ENCODE measurements around the gene OLR1. TPM values are rescaled to one million over a fixed set of nuclear protein-coding genes. Genes with fewer than 3 reads are reported as not detected.
"Not testable (repeated sequence)": the region's sequence is repeated elsewhere in the genome, so short reads cannot be mapped to it uniquely, and the experiment has no call there.

OLR1 gene
- total RNA-seq, 1 donor from 2014 or later = not detected

DNA sequence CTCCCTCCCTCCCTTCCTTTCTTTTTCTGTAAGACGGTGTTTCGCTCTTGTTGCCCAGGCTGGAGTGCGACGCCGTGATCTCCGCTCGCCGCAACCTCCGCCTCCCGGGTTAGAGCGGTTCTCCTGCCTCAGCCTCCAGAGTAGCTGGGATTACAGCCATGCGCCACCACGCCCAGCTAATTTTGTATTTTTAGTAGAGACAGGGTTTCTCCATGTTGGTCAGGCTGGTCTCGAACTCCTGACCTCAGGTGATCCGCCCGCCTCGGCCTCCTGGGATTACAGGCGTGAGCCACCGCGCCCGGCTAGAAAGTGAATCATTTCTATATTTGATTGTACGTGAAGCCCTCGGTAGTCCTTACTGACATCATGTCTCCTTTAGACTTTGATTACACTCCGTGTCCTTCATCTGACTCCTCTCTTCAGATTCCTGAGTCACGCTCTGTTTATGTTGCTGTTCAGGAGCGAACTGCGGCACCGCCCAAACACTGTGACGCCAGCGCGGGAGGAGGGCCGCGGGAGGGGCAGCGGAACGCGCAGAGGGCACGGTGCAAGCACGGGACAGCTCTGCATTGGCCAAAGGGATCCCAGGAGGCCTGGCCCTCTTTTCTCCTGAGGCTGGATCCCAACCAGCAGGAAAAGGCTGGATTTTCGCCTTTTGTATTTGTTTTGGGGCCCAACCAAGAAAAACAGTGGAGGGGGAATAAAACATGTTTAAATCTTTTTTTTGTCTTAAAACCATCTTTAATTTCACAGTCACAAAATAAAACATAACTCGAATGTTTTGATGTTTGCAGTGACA is 40.2 kb upstream of the OLR1 start:
- H3K27me3 Mint-ChIP-seq = no peaks in the 10 kb centered on the region

DNA sequence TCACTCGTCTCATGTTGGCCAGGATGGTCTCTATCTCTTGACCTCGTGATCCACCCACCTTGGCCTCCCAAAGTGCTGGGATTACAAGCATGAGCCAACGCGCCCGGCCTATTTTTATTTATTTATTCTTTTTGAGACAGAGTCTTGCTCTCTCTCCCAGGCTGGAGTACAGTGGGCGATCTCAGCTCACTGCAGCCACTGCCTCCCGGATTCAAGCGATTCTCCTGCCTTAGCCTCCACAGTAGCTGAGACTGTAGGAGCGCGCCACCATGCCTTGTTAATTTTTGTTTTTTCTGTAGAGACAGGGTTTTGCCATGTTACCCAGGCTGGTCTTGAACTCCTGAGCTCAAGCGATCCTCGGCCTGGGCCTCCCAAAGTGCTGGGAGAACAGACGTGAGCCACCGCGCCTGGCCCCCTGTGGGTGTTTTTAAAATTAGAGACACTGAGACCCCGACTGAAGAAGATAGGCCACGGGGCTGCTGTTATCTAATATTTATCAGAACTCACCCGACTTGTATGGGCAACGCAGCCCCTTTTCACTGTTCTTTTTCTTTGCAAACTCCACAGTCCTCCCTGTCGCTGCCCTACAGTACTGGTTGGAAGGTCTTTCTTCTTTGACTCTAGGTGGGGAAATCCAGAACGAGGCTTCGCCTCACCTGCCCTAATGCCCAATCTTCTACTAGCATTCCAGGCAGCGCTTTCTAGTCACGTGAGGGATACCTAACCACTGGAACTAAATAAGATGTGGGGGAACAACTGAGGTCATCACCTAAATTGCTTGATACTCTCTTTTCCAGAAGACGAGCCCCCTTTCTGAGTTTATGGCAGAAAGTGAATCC is 39.4 kb upstream of the OLR1 start:
- Mint-ChIP-seq H3K27me3 (no peaks in the 10 kb centered on the region), H3K9me3 (ENCODE audit: low read depth) (no peaks in the 10 kb centered on the region), H3K4me3 (ENCODE audit: low read depth) (no peak overlapping the region), H3K36me3 (ENCODE audit: insufficient read depth) (peaks cover 2% of the 10 kb centered on the region), H3K4me1 (ENCODE audit: low read depth) (peaks cover 23% of the 10 kb centered on the region), H3K27ac (peak overlapping the region; percentile 100)
- no peak for DNase-seq (ENCODE audit: low spot score, unreplicated experiment)
- TF ChIP-seq, protein P1, sequence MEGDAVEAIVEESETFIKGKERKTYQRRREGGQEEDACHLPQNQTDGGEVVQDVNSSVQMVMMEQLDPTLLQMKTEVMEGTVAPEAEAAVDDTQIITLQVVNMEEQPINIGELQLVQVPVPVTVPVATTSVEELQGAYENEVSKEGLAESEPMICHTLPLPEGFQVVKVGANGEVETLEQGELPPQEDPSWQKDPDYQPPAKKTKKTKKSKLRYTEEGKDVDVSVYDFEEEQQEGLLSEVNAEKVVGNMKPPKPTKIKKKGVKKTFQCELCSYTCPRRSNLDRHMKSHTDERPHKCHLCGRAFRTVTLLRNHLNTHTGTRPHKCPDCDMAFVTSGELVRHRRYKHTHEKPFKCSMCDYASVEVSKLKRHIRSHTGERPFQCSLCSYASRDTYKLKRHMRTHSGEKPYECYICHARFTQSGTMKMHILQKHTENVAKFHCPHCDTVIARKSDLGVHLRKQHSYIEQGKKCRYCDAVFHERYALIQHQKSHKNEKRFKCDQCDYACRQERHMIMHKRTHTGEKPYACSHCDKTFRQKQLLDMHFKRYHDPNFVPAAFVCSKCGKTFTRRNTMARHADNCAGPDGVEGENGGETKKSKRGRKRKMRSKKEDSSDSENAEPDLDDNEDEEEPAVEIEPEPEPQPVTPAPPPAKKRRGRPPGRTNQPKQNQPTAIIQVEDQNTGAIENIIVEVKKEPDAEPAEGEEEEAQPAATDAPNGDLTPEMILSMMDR (IDR thresholded peaks at IDR 0.05; ENCODE audit: unreplicated experiment) = no peak

More for the DNA sequence above, 40.2 kb upstream of the OLR1 start:
- Mint-ChIP-seq H3K4me1 (ENCODE audit: low read depth) (peaks cover 23% of the 10 kb centered on the region), H3K27ac (peak overlapping the region; percentile 100), H3K9me3 (ENCODE audit: low read depth) (no peaks in the 10 kb centered on the region), H3K36me3 (ENCODE audit: insufficient read depth) (peaks cover 2% of the 10 kb centered on the region), H3K4me3 (ENCODE audit: low read depth) (peak overlapping the region; percentile 89)
- DNase-seq (ENCODE audit: low spot score, unreplicated experiment) = peak; percentile 92
- TF ChIP-seq, protein P1 (IDR thresholded peaks at IDR 0.05; ENCODE audit: unreplicated experiment) = no peak

DNA sequence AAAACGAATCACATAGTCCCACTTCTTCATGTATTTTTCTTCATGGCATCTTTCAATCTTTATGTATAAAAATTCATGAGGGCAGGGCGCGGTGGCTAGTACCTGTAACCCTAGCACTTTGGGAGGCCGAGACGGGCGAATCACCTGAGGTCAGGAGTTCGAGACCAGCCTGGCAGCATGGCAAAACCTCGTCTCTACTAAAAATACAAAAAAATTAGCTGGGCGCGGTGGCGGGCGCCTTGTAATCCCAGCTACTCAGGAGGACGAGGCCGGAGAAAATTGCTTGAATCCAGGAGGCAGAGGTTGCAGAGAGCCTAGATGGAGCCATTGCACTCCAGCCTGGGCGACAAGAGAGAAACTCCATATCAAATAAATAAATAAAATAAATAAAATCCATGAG is 38.3 kb upstream of the OLR1 start:
- H3K27ac Mint-ChIP-seq = no peak overlapping the region
- H3K36me3 Mint-ChIP-seq (ENCODE audit: insufficient read depth) = peaks cover 2% of the 10 kb centered on the region
- H3K27me3 Mint-ChIP-seq = no peaks in the 10 kb centered on the region
- DNase-seq (ENCODE audit: low spot score, unreplicated experiment) = no peak
- no peak overlapping the region for H3K4me3 Mint-ChIP-seq (ENCODE audit: low read depth)
- TF ChIP-seq, protein P1 (IDR thresholded peaks at IDR 0.05; ENCODE audit: unreplicated experiment) = no peak
- no peaks in the 10 kb centered on the region for H3K9me3 Mint-ChIP-seq (ENCODE audit: low read depth)
- peaks cover 18% of the 10 kb centered on the region for H3K4me1 Mint-ChIP-seq (ENCODE audit: low read depth)

DNA sequence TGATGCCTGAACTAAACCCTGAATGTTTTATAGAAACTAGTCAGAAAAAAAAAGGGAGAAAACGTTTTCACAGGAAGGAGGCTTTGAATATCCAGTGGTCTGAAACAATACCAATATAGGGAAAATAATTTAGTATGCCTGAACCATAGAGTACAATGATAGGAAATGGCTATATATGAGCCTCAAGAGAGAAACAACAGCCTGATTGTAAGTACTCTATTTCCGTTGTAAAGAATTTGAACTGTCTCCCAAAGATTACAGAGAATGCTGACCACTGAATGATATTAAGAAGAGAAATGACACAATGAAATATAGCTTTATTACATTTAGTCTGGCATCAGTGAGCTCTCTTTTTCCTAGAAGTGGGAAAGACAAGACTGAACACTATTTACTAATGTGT is 35.2 kb upstream of the OLR1 start:
- H3K4me1 Mint-ChIP-seq (ENCODE audit: low read depth) = peaks cover 3% of the 10 kb centered on the region
- H3K4me3 Mint-ChIP-seq (ENCODE audit: low read depth) = no peak overlapping the region
- no peaks in the 10 kb centered on the region for H3K27me3 Mint-ChIP-seq
- no peak for DNase-seq (ENCODE audit: low spot score, unreplicated experiment)
- no peak overlapping the region for H3K27ac Mint-ChIP-seq
- no peaks in the 10 kb centered on the region for H3K36me3 Mint-ChIP-seq (ENCODE audit: insufficient read depth)
- TF ChIP-seq, protein P1 (IDR thresholded peaks at IDR 0.05; ENCODE audit: unreplicated experiment) = no peak
- no peaks in the 10 kb centered on the region for H3K9me3 Mint-ChIP-seq (ENCODE audit: low read depth)

DNA sequence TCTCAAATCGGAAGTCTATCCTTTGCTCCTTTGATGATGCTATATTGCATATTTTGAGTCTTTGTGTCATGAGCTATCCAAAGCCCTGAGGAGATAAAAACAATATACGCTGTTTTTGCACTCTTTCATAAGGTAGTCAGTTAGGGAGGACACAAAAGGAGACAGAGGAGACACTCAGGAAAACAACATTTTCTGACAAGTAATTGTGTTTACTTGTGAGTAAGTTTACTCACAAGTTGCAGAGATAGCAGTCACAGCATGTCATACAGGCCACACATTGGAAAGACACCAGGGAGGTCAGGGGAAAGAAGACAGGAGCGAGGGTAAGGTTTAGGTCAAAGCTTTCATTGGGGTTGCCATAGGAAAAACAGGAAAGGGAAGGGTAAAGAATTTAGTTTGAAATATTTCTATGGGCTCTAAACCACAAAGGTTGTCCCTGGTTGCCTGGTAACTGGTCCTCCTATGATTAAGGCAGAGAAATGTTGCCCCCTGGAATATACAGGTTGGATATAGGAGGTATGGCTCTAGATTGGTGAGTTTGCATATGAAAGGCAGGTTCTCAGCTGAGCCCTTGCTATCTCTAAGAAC is 33.4 kb upstream of the OLR1 start:
- H3K4me1 Mint-ChIP-seq (ENCODE audit: low read depth) = no peaks in the 10 kb centered on the region
- no peaks in the 10 kb centered on the region for H3K9me3 Mint-ChIP-seq (ENCODE audit: low read depth)
- no peaks in the 10 kb centered on the region for H3K27me3 Mint-ChIP-seq
- TF ChIP-seq, protein P1 (IDR thresholded peaks at IDR 0.05; ENCODE audit: unreplicated experiment) = no peak
- no peak for DNase-seq (ENCODE audit: low spot score, unreplicated experiment)
- H3K4me3 Mint-ChIP-seq (ENCODE audit: low read depth) = no peak overlapping the region
- no peak overlapping the region for H3K27ac Mint-ChIP-seq
- no peaks in the 10 kb centered on the region for H3K36me3 Mint-ChIP-seq (ENCODE audit: insufficient read depth)

DNA sequence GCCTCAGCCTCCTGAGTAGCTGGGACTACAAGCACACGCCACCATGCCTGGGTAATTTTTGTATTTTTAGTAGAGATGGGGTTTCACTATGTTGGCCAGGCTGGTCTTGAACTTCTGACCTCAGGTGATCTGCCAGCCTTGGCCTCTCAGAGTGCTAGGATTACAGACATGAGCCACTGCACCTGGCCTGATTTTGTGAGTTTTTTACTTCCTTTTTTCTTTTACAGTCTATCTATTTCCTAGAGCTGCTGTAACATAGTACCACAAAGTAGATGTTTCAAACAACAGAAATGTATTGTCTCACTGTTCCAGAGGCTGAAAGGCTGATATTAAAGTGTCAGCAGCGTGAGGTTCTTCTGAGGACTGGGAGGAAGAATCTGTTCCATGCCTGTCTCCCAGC is 32.6 kb upstream of the OLR1 start:
- not testable (repeated sequence) for H3K36me3 Mint-ChIP-seq (ENCODE audit: insufficient read depth); H3K4me3 Mint-ChIP-seq (ENCODE audit: low read depth); H3K4me1 Mint-ChIP-seq (ENCODE audit: low read depth); DNase-seq (ENCODE audit: low spot score, unreplicated experiment); H3K27me3 Mint-ChIP-seq; H3K27ac Mint-ChIP-seq; H3K9me3 Mint-ChIP-seq (ENCODE audit: low read depth)

All from progenitor cell of endocrine pancreas (in vitro differentiated cells).